Measurements from ENCODE around the gene CYGB. TPM values are rescaled to one million over a fixed set of nuclear protein-coding genes. Genes with fewer than 3 reads are reported as not detected.
"Not testable (repeated sequence)": the region's sequence is repeated elsewhere in the genome, so short reads cannot be mapped to it uniquely, and the experiment has no call there.

Gene CYGB
- total RNA-seq, 1 donor from 2014 or later = 10.0 TPM

DNA sequence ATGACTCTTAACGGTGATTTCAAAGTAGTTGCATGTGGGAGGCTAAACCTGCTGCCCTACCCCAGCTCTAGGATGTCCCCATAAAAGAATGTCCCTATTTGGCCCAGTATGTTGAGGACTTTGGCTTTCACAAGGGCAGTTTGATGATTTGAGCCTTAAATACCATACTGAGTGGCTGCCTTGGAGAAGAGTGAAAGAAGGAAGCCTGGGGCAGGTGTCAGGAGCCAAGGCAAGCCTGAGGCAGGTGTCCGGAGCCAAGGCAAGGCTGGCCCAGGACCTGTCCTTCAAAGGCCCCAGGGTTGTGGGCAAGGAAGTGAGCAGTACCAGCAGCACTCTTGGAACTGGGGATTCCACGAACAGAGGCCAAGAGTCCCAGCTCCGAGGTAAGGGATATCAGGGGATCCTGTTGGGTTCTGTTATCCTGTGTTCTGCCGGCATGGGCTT is 29.5 kb upstream of the CYGB start:
- no peak for DNase-seq (ENCODE audit: extremely low spot score, unreplicated experiment)
- Mint-ChIP-seq H3K36me3 (peaks cover 25% of the 10 kb centered on the region), H3K27ac (peak overlapping the region; percentile 50), H3K27me3 (no peaks in the 10 kb centered on the region), H3K4me3 (no peak overlapping the region), H3K9me3 (no peaks in the 10 kb centered on the region), H3K4me1 (ENCODE audit: unreplicated experiment) (peaks cover 14% of the 10 kb centered on the region)
- TF ChIP-seq, protein P1, sequence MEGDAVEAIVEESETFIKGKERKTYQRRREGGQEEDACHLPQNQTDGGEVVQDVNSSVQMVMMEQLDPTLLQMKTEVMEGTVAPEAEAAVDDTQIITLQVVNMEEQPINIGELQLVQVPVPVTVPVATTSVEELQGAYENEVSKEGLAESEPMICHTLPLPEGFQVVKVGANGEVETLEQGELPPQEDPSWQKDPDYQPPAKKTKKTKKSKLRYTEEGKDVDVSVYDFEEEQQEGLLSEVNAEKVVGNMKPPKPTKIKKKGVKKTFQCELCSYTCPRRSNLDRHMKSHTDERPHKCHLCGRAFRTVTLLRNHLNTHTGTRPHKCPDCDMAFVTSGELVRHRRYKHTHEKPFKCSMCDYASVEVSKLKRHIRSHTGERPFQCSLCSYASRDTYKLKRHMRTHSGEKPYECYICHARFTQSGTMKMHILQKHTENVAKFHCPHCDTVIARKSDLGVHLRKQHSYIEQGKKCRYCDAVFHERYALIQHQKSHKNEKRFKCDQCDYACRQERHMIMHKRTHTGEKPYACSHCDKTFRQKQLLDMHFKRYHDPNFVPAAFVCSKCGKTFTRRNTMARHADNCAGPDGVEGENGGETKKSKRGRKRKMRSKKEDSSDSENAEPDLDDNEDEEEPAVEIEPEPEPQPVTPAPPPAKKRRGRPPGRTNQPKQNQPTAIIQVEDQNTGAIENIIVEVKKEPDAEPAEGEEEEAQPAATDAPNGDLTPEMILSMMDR (conservative IDR thresholded peaks at IDR 0.05) = no peak

DNA sequence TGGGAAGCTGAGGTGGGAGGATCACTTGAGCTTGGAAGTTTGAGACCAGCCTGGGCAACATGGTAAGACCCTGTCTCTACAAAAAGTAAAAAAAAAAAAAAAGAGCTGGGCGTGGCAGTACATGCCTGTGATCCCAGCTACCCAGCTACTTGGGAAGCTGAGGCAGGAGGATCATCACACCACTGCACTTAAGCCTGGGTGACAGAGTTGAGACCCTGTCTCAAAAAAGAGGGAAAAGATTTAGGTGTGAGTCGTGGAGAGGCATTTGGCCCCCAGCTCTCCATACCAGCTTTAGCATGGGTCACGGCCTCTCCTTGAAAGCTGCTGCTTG is 29.1 kb upstream of the CYGB start:
- Mint-ChIP-seq H3K27ac (peak overlapping the region; percentile 50), H3K36me3 (peaks cover 29% of the 10 kb centered on the region), H3K27me3 (no peaks in the 10 kb centered on the region), H3K4me3 (no peak overlapping the region), H3K9me3 (no peaks in the 10 kb centered on the region), H3K4me1 (ENCODE audit: unreplicated experiment) (peaks cover 18% of the 10 kb centered on the region)
- TF ChIP-seq, protein P1 (conservative IDR thresholded peaks at IDR 0.05) = no peak
- no peak for DNase-seq (ENCODE audit: extremely low spot score, unreplicated experiment)

DNA sequence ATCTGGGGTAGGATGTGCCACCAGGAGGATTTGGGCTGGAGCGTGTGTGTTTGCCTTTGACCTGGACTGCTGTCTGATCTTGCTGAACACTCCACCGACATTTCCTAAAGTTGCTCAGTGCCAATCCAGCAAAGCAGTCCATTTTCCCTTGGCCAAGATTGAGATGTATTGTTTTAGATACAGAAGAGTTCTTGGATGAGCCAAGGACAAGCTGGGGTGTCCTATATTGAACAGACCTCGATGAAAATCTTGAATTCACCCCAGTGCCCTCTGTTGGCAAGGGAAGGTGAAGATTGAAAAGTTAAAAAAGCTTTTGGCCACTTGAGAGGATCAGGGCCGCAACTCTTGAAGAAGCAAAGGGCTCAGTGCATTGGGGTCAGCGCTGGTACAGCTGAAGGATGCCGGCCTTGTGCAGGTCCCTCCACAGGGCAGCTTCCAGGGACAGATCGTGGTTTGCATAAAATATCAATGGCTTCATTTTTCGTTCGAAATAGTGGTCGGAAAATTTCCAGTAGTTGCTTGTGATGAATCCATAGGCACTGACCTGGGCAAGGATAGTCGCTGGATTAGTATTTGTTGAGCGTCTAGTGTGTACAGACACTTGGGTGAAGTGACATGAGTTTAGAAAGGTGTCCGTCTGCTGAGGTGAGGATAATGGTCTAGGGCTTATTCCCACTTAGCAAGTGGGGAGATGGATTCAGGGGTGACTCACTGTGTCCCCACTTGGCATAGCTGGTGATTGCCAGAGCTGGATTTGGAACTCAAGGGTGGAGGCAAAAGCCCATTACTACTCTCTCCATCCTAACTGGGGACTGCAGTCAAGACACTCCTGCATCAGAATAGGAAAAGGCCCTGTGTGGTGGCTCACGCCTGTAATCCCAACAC is 28.5 kb upstream of the CYGB start:
- no peak for DNase-seq (ENCODE audit: extremely low spot score, unreplicated experiment)
- H3K9me3 Mint-ChIP-seq = no peaks in the 10 kb centered on the region
- H3K4me1 Mint-ChIP-seq (ENCODE audit: unreplicated experiment) = peaks cover 24% of the 10 kb centered on the region
- H3K36me3 Mint-ChIP-seq = peaks cover 31% of the 10 kb centered on the region
- no peak overlapping the region for H3K4me3 Mint-ChIP-seq
- TF ChIP-seq, protein P1 (conservative IDR thresholded peaks at IDR 0.05) = no peak
- no peaks in the 10 kb centered on the region for H3K27me3 Mint-ChIP-seq
- no peak overlapping the region for H3K27ac Mint-ChIP-seq

DNA sequence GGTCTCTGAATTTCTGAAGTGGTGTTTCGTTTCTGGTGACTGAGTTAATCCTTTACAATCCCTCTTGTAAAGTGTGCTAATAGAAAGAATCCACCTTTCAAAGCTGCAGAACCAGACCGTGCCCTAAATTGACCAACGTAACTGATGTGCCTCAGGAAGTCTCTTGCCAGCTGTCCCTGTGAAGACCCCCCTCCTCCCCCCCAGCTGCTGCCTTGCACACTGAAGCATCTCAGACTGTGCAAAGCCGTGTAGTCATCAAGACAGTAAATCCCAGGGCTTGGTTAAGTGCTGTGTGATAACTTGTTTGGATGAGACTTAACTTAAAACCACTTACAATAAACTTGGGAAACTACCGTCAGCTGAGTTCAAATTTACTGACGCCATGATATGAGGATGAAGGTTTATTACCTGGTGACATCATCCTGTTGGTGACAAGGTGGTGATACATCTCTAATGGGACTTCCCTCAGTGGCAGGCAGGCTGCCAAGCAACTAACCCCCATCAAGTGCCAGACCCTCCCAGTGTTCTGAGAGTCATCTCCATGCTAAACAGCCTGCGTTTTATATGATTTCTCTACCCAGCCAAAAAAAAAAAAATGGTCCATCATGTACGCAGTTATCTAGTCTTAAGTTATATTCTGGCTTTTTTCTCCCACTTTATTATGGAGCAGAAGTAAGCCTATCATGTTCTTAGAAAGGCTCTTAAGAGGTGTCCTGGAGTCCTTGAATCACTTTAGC is 27.6 kb upstream of the CYGB start:
- not testable (repeated sequence) for H3K27ac Mint-ChIP-seq; DNase-seq (ENCODE audit: extremely low spot score, unreplicated experiment); H3K4me3 Mint-ChIP-seq; H3K27me3 Mint-ChIP-seq; H3K9me3 Mint-ChIP-seq
- H3K36me3 Mint-ChIP-seq = peaks cover 31% of the 10 kb centered on the region
- peaks cover 29% of the 10 kb centered on the region for H3K4me1 Mint-ChIP-seq (ENCODE audit: unreplicated experiment)

DNA sequence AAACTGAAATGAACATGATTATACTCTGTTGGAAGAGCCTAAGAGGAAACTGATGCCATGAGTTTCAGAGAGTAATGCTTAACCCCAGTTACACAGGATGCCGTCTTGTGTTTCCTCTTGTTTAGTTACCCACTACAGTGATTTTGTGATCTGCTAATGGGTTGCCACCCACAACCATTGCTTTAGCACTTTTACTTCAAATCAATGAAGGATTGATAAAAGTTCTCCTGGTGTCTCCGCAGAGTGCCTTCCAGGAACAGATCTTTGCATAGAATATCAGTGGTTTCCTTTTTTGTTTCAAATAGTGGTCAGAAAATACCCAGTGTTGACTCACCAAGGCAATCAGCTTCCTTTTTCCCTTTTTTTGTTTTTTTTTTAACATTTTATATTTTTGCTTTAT is 25.9 kb upstream of the CYGB start:
- H3K9me3 Mint-ChIP-seq; H3K27ac Mint-ChIP-seq; H3K4me3 Mint-ChIP-seq; H3K27me3 Mint-ChIP-seq; DNase-seq (ENCODE audit: extremely low spot score, unreplicated experiment): not testable (repeated sequence)
- Mint-ChIP-seq H3K36me3 (peaks cover 40% of the 10 kb centered on the region), H3K4me1 (ENCODE audit: unreplicated experiment) (peaks cover 36% of the 10 kb centered on the region)

DNA sequence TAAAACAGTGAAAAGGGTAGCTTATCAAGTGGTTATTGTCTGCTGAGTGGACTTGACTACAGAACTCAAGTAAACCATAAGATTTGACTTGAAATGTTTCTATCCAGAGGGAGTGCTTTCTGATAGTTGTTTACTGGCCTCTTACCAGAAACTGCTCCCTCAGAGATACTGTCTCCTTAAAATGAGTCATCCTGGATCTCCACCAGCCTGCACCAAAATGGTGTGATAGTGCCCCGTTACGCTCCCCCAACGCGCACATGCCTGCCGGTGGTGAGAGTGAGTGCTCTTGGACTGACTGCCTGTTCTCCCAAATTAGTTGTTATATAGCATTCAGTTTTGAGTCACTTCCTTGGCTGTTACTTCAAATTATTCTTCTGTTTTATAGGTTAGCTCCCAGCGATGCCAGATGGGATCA is 25.2 kb upstream of the CYGB start:
- Mint-ChIP-seq H3K9me3 (no peaks in the 10 kb centered on the region), H3K4me3 (peak overlapping the region; percentile 27)
- TF ChIP-seq, protein P1 (conservative IDR thresholded peaks at IDR 0.05) = no peak

More for the DNA sequence above, 25.2 kb upstream of the CYGB start:
- Mint-ChIP-seq H3K36me3 (peaks cover 41% of the 10 kb centered on the region), H3K27me3 (no peaks in the 10 kb centered on the region), H3K27ac (peak overlapping the region; percentile 71), H3K4me1 (ENCODE audit: unreplicated experiment) (peaks cover 31% of the 10 kb centered on the region)
- no peak for DNase-seq (ENCODE audit: extremely low spot score, unreplicated experiment)

Measured in type B pancreatic cell (in vitro differentiated cells).